ENCODE results near the gene HARS1.
A peak's percentile ranks its signal among the peaks of the same experiment; 100 is the strongest.
"Not testable (repeated sequence)": the region's sequence is repeated elsewhere in the genome, so short reads cannot be mapped to it uniquely, and the experiment has no call there.

The HARS1 gene

GRCh38 chr5:140635291-140636257, 55.6 kb downstream of the HARS1 start:
- Mint-ChIP-seq H3K27me3 (peaks cover 42% of the 10 kb centered on the region), H3K27ac (no peak overlapping the region), H3K9me3 (no peaks in the 10 kb centered on the region), H3K4me3 (no peak overlapping the region), H3K36me3 (peaks cover 2% of the 10 kb centered on the region), H3K4me1 (peaks cover 57% of the 10 kb centered on the region)
- CTCF ChIA-PET = interaction anchor here (0.6 to 3.7 kb wide), 24 partner anchors 12 to 396 kb away, joined by 3 to 23 read pairs (median 4); partner anchors contain the start of genes EIF4EBP3, IK, NDUFA2 and SLC4A9
- no peak for DNase-seq

- CTCF ChIA-PET = interaction anchor here (1.1 to 3.7 kb wide), 8 partner anchors 18 to 389 kb away, joined by 3 to 22 read pairs (median 9); partner anchors contain the start of gene EIF4EBP3
- Mint-ChIP-seq H3K36me3 (no peaks in the 10 kb centered on the region), H3K9me3 (no peaks in the 10 kb centered on the region), H3K27ac (no peak overlapping the region), H3K4me3 (no peak overlapping the region), H3K4me1 (peaks cover 48% of the 10 kb centered on the region), H3K27me3 (peaks cover 42% of the 10 kb centered on the region)
- DNase-seq = no peak
Observed at GRCh38 chr5:140634103-140634502, 57.1 kb downstream of the HARS1 start.

GRCh38 chr5:140633501-140633900, 57.7 kb downstream of the HARS1 start:
- no peaks in the 10 kb centered on the region for H3K9me3 Mint-ChIP-seq
- H3K4me3 Mint-ChIP-seq = peak overlapping the region; percentile 77
- CTCF ChIA-PET = interaction anchor here (1.0 to 3.7 kb wide), 4 partner anchors 9 to 261 kb away, joined by 4 to 19 read pairs (median 6); no protein-coding TSS in a partner anchor
- H3K27ac Mint-ChIP-seq = no peak overlapping the region
- DNase-seq = no peak
- no peaks in the 10 kb centered on the region for H3K36me3 Mint-ChIP-seq
- H3K4me1 Mint-ChIP-seq = peaks cover 42% of the 10 kb centered on the region
- H3K27me3 Mint-ChIP-seq = peaks cover 42% of the 10 kb centered on the region

DNA sequence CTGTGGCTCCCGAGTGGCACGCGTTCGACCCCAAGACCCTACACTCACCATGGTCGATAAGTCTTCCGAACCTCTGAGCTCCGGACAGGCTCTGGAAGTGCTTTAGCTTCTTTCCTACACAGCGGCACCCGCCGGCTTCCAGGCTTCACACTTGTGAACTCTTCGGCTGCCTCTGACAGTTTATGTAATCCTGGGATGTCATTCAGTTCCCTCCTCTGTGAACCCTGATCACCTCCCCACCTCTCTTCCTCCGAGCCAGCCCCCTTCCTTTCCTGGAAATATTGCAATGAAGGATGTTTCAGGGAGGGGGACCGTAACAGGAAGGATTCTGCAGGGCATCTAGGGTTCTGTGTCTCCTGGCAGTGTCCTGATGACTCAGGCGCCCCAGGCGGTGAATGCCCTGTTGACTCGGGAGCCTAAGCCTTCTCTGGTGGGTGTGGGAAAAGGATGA, 58.1 kb downstream of the HARS1 start, which contains the start of gene CD14:
CD14 (minus strand) TSS at position 155 of the 451 bp plus-strand sequence; CDS start at position 51, 104 bp downstream.
- Mint-ChIP-seq H3K27ac (peak within 1 kb of the TSS; percentile 69), H3K27me3 (peaks cover 46% of the 10 kb centered on the region), H3K4me1 (peaks cover 39% of the 10 kb centered on the region), H3K36me3 (peaks cover 1% of the 10 kb centered on the region), H3K4me3 (peak within 1 kb of the TSS; percentile 77), H3K9me3 (peaks cover 2% of the 10 kb centered on the region)
- CTCF ChIA-PET = interaction anchor here (0.7 to 1.4 kb wide), 4 partner anchors 8 to 484 kb away, joined by 3 to 4 read pairs (median 4); no protein-coding TSS in a partner anchor
- DNase-seq = peak; percentile 48

DNA sequence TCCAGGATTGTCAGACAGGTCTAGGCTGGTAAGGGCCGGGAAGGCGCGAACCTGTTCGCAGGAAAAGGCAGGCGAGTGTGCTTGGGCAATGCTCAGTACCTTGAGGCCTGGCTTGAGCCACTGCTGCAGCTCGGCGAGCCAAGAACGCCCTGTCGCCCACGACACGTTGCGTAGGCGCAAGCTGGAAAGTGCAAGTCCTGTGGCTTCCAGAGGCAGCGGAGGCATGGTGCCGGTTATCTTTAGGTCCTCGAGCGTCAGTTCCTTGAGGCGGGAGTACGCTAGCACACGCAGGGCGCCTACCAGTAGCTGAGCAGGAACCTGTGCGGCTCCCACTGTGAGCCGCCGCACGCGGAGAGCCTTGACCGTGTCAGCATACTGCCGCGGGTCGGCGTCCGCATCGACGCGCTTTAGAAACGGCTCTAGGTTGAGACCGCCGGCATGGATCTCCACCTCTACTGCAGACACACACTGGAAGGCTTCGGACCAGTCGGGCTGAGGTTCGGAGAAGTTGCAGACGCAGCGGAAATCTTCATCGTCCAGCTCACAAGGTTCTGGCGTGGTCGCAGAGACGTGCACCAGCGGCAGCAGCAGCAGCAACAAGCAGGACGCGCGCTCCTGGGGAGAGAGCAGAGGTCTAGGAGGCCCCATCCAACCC, 58.7 kb downstream of the HARS1 start:
- DNase-seq = peak; percentile 65
- CTCF ChIA-PET = interaction anchor here (0.7 to 1.4 kb wide), 4 partner anchors 8 to 483 kb away, joined by 3 to 4 read pairs (median 4); no protein-coding TSS in a partner anchor
- Mint-ChIP-seq H3K4me1 (peaks cover 35% of the 10 kb centered on the region), H3K9me3 (peaks cover 3% of the 10 kb centered on the region), H3K36me3 (peaks cover 2% of the 10 kb centered on the region), H3K4me3 (peak overlapping the region; percentile 77), H3K27me3 (peaks cover 44% of the 10 kb centered on the region), H3K27ac (peak overlapping the region; percentile 52)

GRCh38 chr5:140631831-140632365, 59.3 kb downstream of the HARS1 start:
- no peak overlapping the region for H3K27ac Mint-ChIP-seq
- H3K4me3 Mint-ChIP-seq = peak overlapping the region; percentile 77
- peak; percentile 52 for DNase-seq

GRCh38 chr5:140631036-140631417, 60.1 kb downstream of the HARS1 start:
- H3K27ac Mint-ChIP-seq = no peak overlapping the region
- no peak overlapping the region for H3K4me3 Mint-ChIP-seq
- no peak for DNase-seq
- H3K9me3 Mint-ChIP-seq = peaks cover 3% of the 10 kb centered on the region
- peaks cover 35% of the 10 kb centered on the region for H3K4me1 Mint-ChIP-seq
- peaks cover 40% of the 10 kb centered on the region for H3K27me3 Mint-ChIP-seq
- H3K36me3 Mint-ChIP-seq = peaks cover 2% of the 10 kb centered on the region
- CTCF ChIA-PET = no interaction called here

More at GRCh38 chr5:140631831-140632365, 59.3 kb downstream of the HARS1 start:
- Mint-ChIP-seq H3K27me3 (peaks cover 42% of the 10 kb centered on the region), H3K9me3 (peaks cover 3% of the 10 kb centered on the region), H3K36me3 (peaks cover 2% of the 10 kb centered on the region), H3K4me1 (peaks cover 35% of the 10 kb centered on the region)
- CTCF ChIA-PET = interaction anchor here (1.4 kb wide), 1 partner anchor 63 kb away, joined by 4 read pairs; no protein-coding TSS in a partner anchor

GRCh38 chr5:140630292-140631035, 60.7 kb downstream of the HARS1 start:
- no peak overlapping the region for H3K27ac Mint-ChIP-seq
- peaks cover 35% of the 10 kb centered on the region for H3K4me1 Mint-ChIP-seq
- no peak for DNase-seq
- H3K9me3 Mint-ChIP-seq = peaks cover 3% of the 10 kb centered on the region
- H3K36me3 Mint-ChIP-seq = peaks cover 2% of the 10 kb centered on the region
- H3K4me3 Mint-ChIP-seq = no peak overlapping the region
- peaks cover 40% of the 10 kb centered on the region for H3K27me3 Mint-ChIP-seq
- CTCF ChIA-PET = no interaction called here

GRCh38 chr5:140628711-140629110, 62.5 kb downstream of the HARS1 start:
- Mint-ChIP-seq H3K9me3 (peaks cover 3% of the 10 kb centered on the region), H3K36me3 (peaks cover 2% of the 10 kb centered on the region), H3K4me1 (peaks cover 25% of the 10 kb centered on the region), H3K4me3 (no peak overlapping the region), H3K27ac (no peak overlapping the region), H3K27me3 (peaks cover 36% of the 10 kb centered on the region)
- CTCF ChIA-PET = no interaction called here
- DNase-seq = no peak

GRCh38 chr5:140627972-140628371, 63.2 kb downstream of the HARS1 start:
- H3K27me3 Mint-ChIP-seq = peaks cover 32% of the 10 kb centered on the region
- CTCF ChIA-PET = no interaction called here
- peaks cover 2% of the 10 kb centered on the region for H3K36me3 Mint-ChIP-seq
- no peak overlapping the region for H3K27ac Mint-ChIP-seq
- peaks cover 19% of the 10 kb centered on the region for H3K4me1 Mint-ChIP-seq
- H3K4me3 Mint-ChIP-seq = no peak overlapping the region
- peaks cover 3% of the 10 kb centered on the region for H3K9me3 Mint-ChIP-seq
- no peak for DNase-seq

DNA sequence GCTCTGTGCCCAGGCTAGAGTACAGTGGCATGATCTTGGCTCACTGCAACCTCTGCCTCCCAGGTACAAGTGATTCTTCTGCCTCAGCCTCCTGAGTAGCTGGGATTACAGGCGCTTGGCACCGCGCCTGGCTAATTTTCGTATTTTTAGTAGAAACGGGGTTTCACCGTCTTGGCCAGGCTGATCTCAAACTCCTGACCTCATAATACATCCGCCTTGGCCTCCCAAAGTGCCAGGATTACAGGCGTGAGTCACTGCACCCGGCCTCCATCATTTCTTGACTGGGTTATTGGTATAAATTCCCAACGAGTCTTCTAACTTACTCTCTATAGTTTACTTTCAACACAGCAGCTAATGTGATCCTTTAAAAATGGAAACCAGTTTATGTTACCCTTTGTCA, 66.3 kb downstream of the HARS1 start:
- not testable (repeated sequence) for H3K4me1 Mint-ChIP-seq, H3K27ac Mint-ChIP-seq, H3K9me3 Mint-ChIP-seq, DNase-seq, H3K36me3 Mint-ChIP-seq, H3K4me3 Mint-ChIP-seq
- CTCF ChIA-PET = interaction anchor here (0.7 kb wide), 1 partner anchor 8 kb away, joined by 4 read pairs; the partner anchor contains the start of gene CD14
- H3K27me3 Mint-ChIP-seq = peaks cover 31% of the 10 kb centered on the region
